ENCODE data around the gene NUP93. TPM values are rescaled to one million over a fixed set of nuclear protein-coding genes. Genes with fewer than 3 reads are reported as not detected.

NUP93 gene
- total RNA-seq, 4 donors from 2014 or later = 12.9 to 30.7 (median 23.0) TPM

GRCh38 chr16:56847173-56847910 is 117.4 kb downstream of the NUP93 start:
- Histone ChIP-seq H3K27me3 (no peaks in the 10 kb centered on the region), H3K4me1 (peaks cover 5 to 9% of the 10 kb centered on the region in 2 donors), H3K27ac (no peak overlapping the region), H3K9me3 (no peaks in the 10 kb centered on the region), H3K36me3 (peaks cover 0 to 23% of the 10 kb centered on the region in 2 donors), H3K4me3 (no peak overlapping the region)
- DNase-seq (no peak), ATAC-seq (no peak)
- intact Hi-C loops (cut with DNase I; ENCODE audit: low total_unique reads) (no loop called here), in situ Hi-C loops (cut with MboI; ENCODE audit: low sequenced_read_pairs in 4 of 4) (no loop called here)
- TF ChIP-seq POLR2A (IDR thresholded peaks at IDR 0.05) (no peak), CTCF (IDR thresholded peaks at IDR 0.05 in 4 of 5, conservative IDR thresholded peaks at IDR 0.05 in 1 of 5) (no peak)

GRCh38 chr16:56848029-56848936 is 118.4 kb downstream of the NUP93 start:
- H3K27me3 ChIP-seq = no peaks in the 10 kb centered on the region
- no peak overlapping the region for H3K4me3 ChIP-seq
- no peak overlapping the region for H3K27ac ChIP-seq
- intact Hi-C loops (cut with DNase I; ENCODE audit: low total_unique reads) = no loop called here
- ATAC-seq (no peak), DNase-seq (no peak)
- no peaks in the 10 kb centered on the region for H3K9me3 ChIP-seq
- H3K4me1 ChIP-seq = peaks cover 5 to 9% of the 10 kb centered on the region in 2 donors
- TF ChIP-seq CTCF (IDR thresholded peaks at IDR 0.05 in 4 of 5, conservative IDR thresholded peaks at IDR 0.05 in 1 of 5) (no peak), POLR2A (IDR thresholded peaks at IDR 0.05) (no peak)
- H3K36me3 ChIP-seq = peaks cover 0 to 13% of the 10 kb centered on the region in 2 donors
- in situ Hi-C loops (cut with MboI; ENCODE audit: low sequenced_read_pairs in 4 of 4) = no loop called here

GRCh38 chr16:56848955-56849689 is 119.2 kb downstream of the NUP93 start:
- in situ Hi-C loops (cut with MboI; ENCODE audit: low sequenced_read_pairs in 4 of 4) = no loop called here
- Histone ChIP-seq H3K27ac (no peak overlapping the region), H3K4me1 (peaks cover 5 to 9% of the 10 kb centered on the region in 2 donors), H3K27me3 (no peaks in the 10 kb centered on the region), H3K4me3 (no peak overlapping the region), H3K36me3 (peaks cover 0 to 5% of the 10 kb centered on the region in 2 donors), H3K9me3 (no peaks in the 10 kb centered on the region)
- TF ChIP-seq CTCF (IDR thresholded peaks at IDR 0.05 in 4 of 5, conservative IDR thresholded peaks at IDR 0.05 in 1 of 5) = no peak
- TF ChIP-seq POLR2A (IDR thresholded peaks at IDR 0.05) = no peak
- intact Hi-C loops (cut with DNase I; ENCODE audit: low total_unique reads) = no loop called here
- no peak for ATAC-seq
- DNase-seq = no peak

GRCh38 chr16:56849690-56850680 is 120.1 kb downstream of the NUP93 start:
- TF ChIP-seq CTCF (IDR thresholded peaks at IDR 0.05 in 4 of 5, conservative IDR thresholded peaks at IDR 0.05 in 1 of 5) (no peak), POLR2A (IDR thresholded peaks at IDR 0.05) (no peak)
- no peak for ATAC-seq
- Histone ChIP-seq H3K4me1 (peaks cover 5 to 9% of the 10 kb centered on the region in 2 donors), H3K27ac (no peak overlapping the region), H3K27me3 (no peaks in the 10 kb centered on the region), H3K4me3 (no peak overlapping the region), H3K9me3 (no peaks in the 10 kb centered on the region), H3K36me3 (no peaks in the 10 kb centered on the region)
- DNase-seq = no peak
- in situ Hi-C loops (cut with MboI; ENCODE audit: low sequenced_read_pairs in 4 of 4) = no loop called here
- intact Hi-C loops (cut with DNase I; ENCODE audit: low total_unique reads) = no loop called here
